A549 (cell line): ENCODE measurements around the gene REPS2. TPM values are rescaled to one million over a fixed set of nuclear protein-coding genes. Genes with fewer than 3 reads are reported as not detected.

Experiments
- ATAC-seq, 2 experiments: fragments of 200-7000 bp in 1 of 2; fragments of >200 bp in 1 of 2; cut with Nextera tagmentation in 1 of 2; cut with Tn5 transposase in 1 of 2; 3 replicates each; pipeline versions ENCODE4 v1.8.0 to v1.9.1; 2018 to 2020; ENCODE audit warnings: mild to moderate bottlenecking in 1 of 2, moderate library complexity in 1 of 2
- CTCF ChIA-PET: fragments of 300-600 bp; sonication (Branson Sonifier 250); formaldehyde crosslinking; extraction: SDS; loops from one replicate; lab custom pipeline; 2021; ENCODE audit warnings: antibody characterized with exemption, inconsistent platforms; lab: Yijun Ruan, JAX
- POLR2A ChIA-PET: fragments of 350-600 bp; formaldehyde crosslinking; extraction: SDS; loops from one replicate; lab custom pipeline; 2021; ENCODE audit warnings: antibody characterized with exemption, inconsistent platforms; lab: Yijun Ruan, JAX
- DNase-seq, 2 experiments: peaks; one replicate each; pipeline versions ENCODE4 v3.0.0 to v3.0.0-alpha.2; 2011 to 2016; ENCODE audit warnings: low read depth in 1 of 2, low spot score in 1 of 2
- FAIRE-seq: peaks from 2 replicates; lab custom pipeline; 2011; peaks lifted over from hg19 to GRCh38; lab: Jason Lieb, UNC
- H3K27ac ChIP-seq, 2 experiments: fragments of >200 bp; sonication (Bioruptor Twin); formaldehyde crosslinking; 3 replicates each; pipeline ENCODE4 v1.5.1; 2016 to 2017
- H3K4me1 ChIP-seq: fragments of >200 bp; sonication (Bioruptor Twin); formaldehyde crosslinking; 3 replicates; pipeline ENCODE4 v1.6.1; 2016
- H3K4me2 ChIP-seq: fragments of >200 bp; sonication (Bioruptor Twin); formaldehyde crosslinking; 3 replicates; pipeline ENCODE4 v1.6.1; 2016
- H3K4me3 ChIP-seq: fragments of >200 bp; sonication (Bioruptor Twin); formaldehyde crosslinking; 3 replicates; pipeline ENCODE4 v1.5.1; 2016
- H3K9me3 ChIP-seq: fragments of >200 bp; sonication (Bioruptor Twin); formaldehyde crosslinking; 3 replicates; pipeline ENCODE4 v1.6.1; 2016
- ATOH8 ChIP-seq: fragments of 250-450 bp; sonication (Bioruptor Pico); IDR thresholded peaks from 2 replicates; pipeline ENCODE4 v1.5.0; 2020; ENCODE audit warnings: low read depth, mild to moderate bottlenecking, moderate library complexity
- BCL3 ChIP-seq: fragments of >200 bp; sonication (Bioruptor Twin); formaldehyde crosslinking; IDR thresholded peaks from 3 replicates; pipeline ENCODE4 v1.6.1; 2016
- CBX2 ChIP-seq: fragments of 200-600 bp; sonication (generic); IDR thresholded peaks from 2 replicates; pipeline ENCODE4 v1.6.1; 2016; ENCODE audit warnings: low read depth, mild to moderate bottlenecking, borderline replicate concordance
- CBX8 ChIP-seq: fragments of 200-600 bp; sonication (generic); IDR thresholded peaks from 2 replicates; pipeline ENCODE4 v1.6.1; 2016
- CEBPB ChIP-seq, 2 experiments: fragments of >200 bp in 1 of 2; sonication (Bioruptor Twin) in 1 of 2; formaldehyde crosslinking in 1 of 2; IDR thresholded peaks; 2 replicates each; pipeline ENCODE4 v1.6.1; 2012 to 2016
- CHD4 ChIP-seq: fragments of 200-600 bp; sonication (generic); IDR thresholded peaks from 2 replicates; pipeline ENCODE4 v1.6.1; 2016; ENCODE audit warnings: antibody characterized with exemption, mild to moderate bottlenecking, borderline replicate concordance
- CTCF ChIP-seq: fragments of >200 bp; sonication (Bioruptor Twin); formaldehyde crosslinking; IDR thresholded peaks from 3 replicates; pipeline ENCODE4 v1.5.1; 2016
- ESRRA ChIP-seq: fragments of 150-350 bp; IDR thresholded peaks from 2 replicates; pipeline ENCODE4 v1.6.1; 2014; ENCODE audit warnings: mild to moderate bottlenecking, low read length, borderline replicate concordance
- GATA3 ChIP-seq: IDR thresholded peaks from 2 replicates; pipeline ENCODE4 v1.6.1; 2012; ENCODE audit warnings: borderline replicate concordance
- HEYL ChIP-seq: fragments of 250-450 bp; sonication (Bioruptor Pico); IDR thresholded peaks from 2 replicates; pipeline ENCODE4 v1.8.0; 2021; ENCODE audit warnings: mild to moderate bottlenecking, moderate library complexity
- HOXB13 ChIP-seq: fragments of 250-450 bp; sonication (Bioruptor Pico); IDR thresholded peaks from 2 replicates; pipeline ENCODE4 v1.5.0; 2020; ENCODE audit warnings: low read depth, mild to moderate bottlenecking, moderate library complexity
- MAFK ChIP-seq: fragments of 450-650 bp; IDR thresholded peaks from 2 replicates; pipeline ENCODE4 v1.6.1; 2014; ENCODE audit not compliant: partially characterized antibody
- MAZ ChIP-seq: fragments of 150-350 bp; IDR thresholded peaks from 2 replicates; pipeline ENCODE4 v1.6.1; 2014; ENCODE audit warnings: antibody characterized with exemption, low read depth, low read length, borderline replicate concordance
- MYC ChIP-seq: IDR thresholded peaks from 2 replicates; pipeline ENCODE4 v1.6.1; 2012; ENCODE audit warnings: mild to moderate bottlenecking, inconsistent platforms, low read length, improper control_type of control experiment, borderline replicate concordance
- NPAS2 ChIP-seq: fragments of 250-450 bp; sonication (Bioruptor Pico); IDR thresholded peaks from 2 replicates; pipeline ENCODE4 v1.8.0; 2022; ENCODE audit warnings: mild to moderate bottlenecking, moderate library complexity, borderline replicate concordance
- NR3C1 ChIP-seq: fragments of >200 bp; sonication (Bioruptor Twin); formaldehyde crosslinking; IDR thresholded peaks from 3 replicates; pipeline ENCODE4 v1.6.1; 2017
- POLR2A ChIP-seq: IDR thresholded peaks from 2 replicates; pipeline ENCODE4 v1.6.1; 2012; ENCODE audit warnings: mild to moderate bottlenecking, low read length
- RAD21 ChIP-seq, 2 experiments: fragments of >200 bp in 1 of 2; sonication (Bioruptor Twin) in 1 of 2; formaldehyde crosslinking in 1 of 2; IDR thresholded peaks in 1 of 2; conservative IDR thresholded peaks in 1 of 2; 2 replicates in 1 of 2; 3 replicates in 1 of 2; pipeline ENCODE4 v1.6.1; 2012 to 2018; ENCODE audit warnings: inconsistent platforms in 1 of 2
- RARB ChIP-seq: fragments of 250-450 bp; sonication (Bioruptor Pico); IDR thresholded peaks from 2 replicates; pipeline ENCODE4 v1.8.0; 2021; ENCODE audit warnings: mild to moderate bottlenecking, moderate library complexity
- REST ChIP-seq: fragments of 200-600 bp; sonication (generic); IDR thresholded peaks from 2 replicates; pipeline ENCODE4 v1.6.1; 2016; ENCODE audit warnings: antibody characterized with exemption, mild to moderate bottlenecking, moderate library complexity
- RFX5 ChIP-seq: fragments of 450-650 bp; IDR thresholded peaks from 2 replicates; pipeline ENCODE4 v1.7.1; 2014; ENCODE audit warnings: antibody characterized with exemption, mild to moderate bottlenecking, moderate library complexity
- SREBF2 ChIP-seq: fragments of 450-650 bp; IDR thresholded peaks from 2 replicates; pipeline ENCODE4 v1.6.1; 2014; ENCODE audit warnings: mild to moderate bottlenecking, moderate library complexity
- ZC3H11A ChIP-seq: fragments of 450-650 bp; IDR thresholded peaks from 2 replicates; pipeline ENCODE4 v1.6.1; 2014; ENCODE audit warnings: antibody characterized with exemption, mild to moderate bottlenecking
- ZFP36 ChIP-seq: fragments of 450-650 bp; IDR thresholded peaks from 2 replicates; pipeline ENCODE4 v1.6.1; 2014; ENCODE audit warnings: borderline replicate concordance; ENCODE audit not compliant: partially characterized antibody
- ZNF302 ChIP-seq: fragments of 250-450 bp; sonication (Bioruptor Pico); IDR thresholded peaks from 2 replicates; pipeline ENCODE4 v1.9.0; 2021; ENCODE audit warnings: inconsistent platforms, mild to moderate bottlenecking, moderate library complexity
- WGBS: methylation state at CpG from one replicate; pipeline ENCODE4 v1.1.6; 2017; ENCODE audit errors: missing lambda C conversion rate; 5-methylcytosine and 5-hydroxymethylcytosine counted together
- polyA plus RNA-seq, 4 experiments: library from polyadenylated mRNA; depleted of rRNA in 3 of 4; stranded (reverse); fragments of >200 nt; fragmentation: RNase III in 1 of 4; extraction: RNeasy Plus Mini Kit Qiagen cat#74134 plus additional on column Dnase treatment in 1 of 4; gene quantifications; 2 replicates in 3 of 4; 3 replicates in 1 of 4; pipeline ENCODE4 v1.2.3, GENCODE V29; 2011 to 2017

Gene REPS2
- polyA plus RNA-seq, 2 of the 4 experiments (the other 2 are of a cell fraction), result 0.17 to 0.76 TPM

GRCh38 chrX:17164941-17165340 lies 218.5 kb downstream of the REPS2 start:
- ChIA-PET CTCF (no interaction called here), POLR2A (no interaction called here)
- WGBS, result 50% methylated on average over 1 of the region's 1 CpG
- H3K9me3 ChIP-seq, result peaks cover 5% of the 10 kb centered on the region
- no peaks in the 10 kb centered on the region for H3K4me1 ChIP-seq
- FAIRE-seq (no peak), ATAC-seq (no peak), DNase-seq (no peak)
- no peak overlapping the region for H3K4me2 ChIP-seq
- TF ChIP-seq RAD21 (conservative IDR thresholded peaks at IDR 0.05 in 1 of 2, IDR thresholded peaks at IDR 0.05 in 1 of 2) (no peak), ATOH8 (no peak), NPAS2 (CRISPR knock-in tag) (no peak), ZFP36 (no peak), NR3C1 (no peak), CBX8 (no peak)
- no peak overlapping the region for H3K27ac ChIP-seq
- no peak overlapping the region for H3K4me3 ChIP-seq

GRCh38 chrX:17167915-17168314 lies 221.5 kb downstream of the REPS2 start:
- ChIA-PET POLR2A (no interaction called here), CTCF (no interaction called here)
- FAIRE-seq (no peak), ATAC-seq (no peak), DNase-seq (no peak)
- WGBS, result 53% methylated on average over 2 of the region's 2 CpGs
- peaks cover 5% of the 10 kb centered on the region; the same call in 2 of the 3 replicates for H3K9me3 ChIP-seq
- H3K4me2 ChIP-seq, result no peak overlapping the region
- H3K4me1 ChIP-seq, result no peaks in the 10 kb centered on the region
- H3K27ac ChIP-seq, result no peak overlapping the region
- H3K4me3 ChIP-seq, result no peak overlapping the region
- TF ChIP-seq RARB (no peak), GATA3 (no peak), MYC (no peak), HOXB13 (no peak), CEBPB (IDR thresholded peaks at IDR 0.05) (no peak), NPAS2 (CRISPR knock-in tag) (no peak), ZNF302 (no peak), REST (no peak), POLR2A (no peak)
- TF ChIP-seq, all 56 proteins: peak for 0

GRCh38 chrX:17170973-17171372 lies 224.5 kb downstream of the REPS2 start:
- POLR2A ChIA-PET, result no interaction called here
- no peak for TF ChIP-seq CTCF
- TF ChIP-seq CBX2, result no peak
- TF ChIP-seq MAFK, result no peak
- TF ChIP-seq MYC, result no peak
- TF ChIP-seq MAZ, result no peak
- no peak for TF ChIP-seq HEYL (CRISPR knock-in tag)
- no peak for TF ChIP-seq ESRRA
- TF ChIP-seq CHD4, result no peak
- TF ChIP-seq BCL3, result no peak
- TF ChIP-seq ZC3H11A, result no peak
- TF ChIP-seq RAD21 (conservative IDR thresholded peaks at IDR 0.05 in 1 of 2, IDR thresholded peaks at IDR 0.05 in 1 of 2), result no peak
- TF ChIP-seq SREBF2, result no peak
- no peak for TF ChIP-seq RFX5
- no peak for TF ChIP-seq ZFP36
- TF ChIP-seq POLR2A, result no peak
- TF ChIP-seq NPAS2 (CRISPR knock-in tag), result no peak
- TF ChIP-seq CEBPB (IDR thresholded peaks at IDR 0.05), result no peak

More at GRCh38 chrX:17170973-17171372, 224.5 kb downstream of the REPS2 start:
- ATAC-seq (no peak), DNase-seq (no peak), FAIRE-seq (no peak)
- H3K27ac ChIP-seq, result no peak overlapping the region
- no peak overlapping the region for H3K4me3 ChIP-seq
- 75% methylated on average over 1 of the region's 2 CpGs for WGBS
- H3K4me2 ChIP-seq, result no peak overlapping the region
- H3K4me1 ChIP-seq, result no peaks in the 10 kb centered on the region
- CTCF ChIA-PET, result interaction anchor here (0.7 kb wide), 1 partner anchor 96 kb away, joined by 3 read pairs; no protein-coding TSS in a partner anchor
- no peaks in the 10 kb centered on the region for H3K9me3 ChIP-seq
